ENCODE results near the gene EGR2. TPM values are rescaled to one million over a fixed set of nuclear protein-coding genes. Genes with fewer than 3 reads are reported as not detected.

Gene EGR2
- total RNA-seq, 1 experiment from 2014 or later = 0.92 TPM

DNA sequence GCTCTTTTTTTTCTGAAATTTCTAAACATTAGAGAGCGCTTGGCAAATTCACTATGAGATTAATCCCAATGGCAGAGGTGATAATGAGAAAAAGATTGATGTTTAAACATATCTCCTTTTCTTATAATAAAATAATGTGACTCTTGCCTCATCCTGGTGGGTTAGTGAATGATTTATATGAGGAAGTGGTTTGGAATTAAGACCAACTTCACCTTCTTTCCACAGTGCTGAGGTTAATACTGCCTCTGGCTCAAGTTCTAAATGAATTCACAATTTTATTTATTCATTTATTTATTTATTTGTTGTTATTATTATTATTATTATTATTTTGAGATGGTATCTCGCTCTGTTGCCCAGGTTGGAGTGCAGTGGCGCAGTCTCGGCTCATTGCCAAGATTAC lies 52.2 kb downstream of the EGR2 start:
- Mint-ChIP-seq H3K4me1 (peaks cover 27% of the 10 kb centered on the region), H3K9me3 (no peaks in the 10 kb centered on the region), H3K36me3 (no peaks in the 10 kb centered on the region), H3K27ac (no peak overlapping the region), H3K4me3 (no peak overlapping the region), H3K27me3 (ENCODE audit: low read depth) (no peaks in the 10 kb centered on the region; the same call in 1 of the 2 replicates)
- no peak for ATAC-seq
- TF ChIP-seq HMGA2 (CRISPR knock-in tag; IDR thresholded peaks at IDR 0.05) (peak; percentile 63; the same call in 1 of the 2 replicates), GTF2I (CRISPR knock-in tag; conservative IDR thresholded peaks at IDR 0.05) (no peak), ESRRA (CRISPR knock-in tag; IDR thresholded peaks at IDR 0.05; ENCODE audit: borderline replicate concordance) (no peak), FOXK1 (CRISPR knock-in tag; IDR thresholded peaks at IDR 0.05) (no peak)
- TF ChIP-seq, protein P1, sequence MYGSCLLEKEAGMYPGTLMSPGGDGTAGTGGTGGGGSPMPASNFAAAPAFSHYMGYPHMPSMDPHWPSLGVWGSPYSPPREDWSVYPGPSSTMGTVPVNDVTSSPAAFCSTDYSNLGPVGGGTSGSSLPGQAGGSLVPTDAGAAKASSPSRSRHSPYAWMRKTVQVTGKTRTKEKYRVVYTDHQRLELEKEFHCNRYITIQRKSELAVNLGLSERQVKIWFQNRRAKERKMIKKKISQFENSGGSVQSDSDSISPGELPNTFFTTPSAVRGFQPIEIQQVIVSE (CRISPR knock-in tag; IDR thresholded peaks at IDR 0.05; ENCODE audit: borderline replicate concordance) = no peak
- ChIA-PET CTCF (no interaction called here), POLR2A (no interaction called here)
- DNase-seq (ENCODE audit: low spot score) = no peak

DNA sequence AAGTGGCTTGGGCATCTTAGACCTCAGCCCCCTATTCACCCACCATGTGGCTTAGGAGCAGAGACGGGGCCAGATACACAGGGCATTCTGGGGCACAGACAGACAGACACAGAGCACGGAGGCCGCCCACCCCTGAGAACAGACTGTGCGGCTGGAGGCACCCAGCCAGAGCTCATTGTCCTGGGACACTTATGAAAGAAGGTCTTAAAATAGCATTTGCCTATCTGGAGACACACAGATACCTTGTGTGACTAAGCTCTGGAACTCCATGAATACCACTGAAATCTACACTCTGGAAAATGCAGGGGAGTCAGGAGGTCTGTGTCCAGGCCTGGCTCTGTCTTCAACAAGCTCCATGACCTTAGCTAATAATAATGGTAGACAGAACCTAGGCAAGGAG lies 53.0 kb downstream of the EGR2 start:
- peaks cover 25% of the 10 kb centered on the region for H3K4me1 Mint-ChIP-seq
- ATAC-seq (no peak), DNase-seq (ENCODE audit: low spot score) (no peak)
- no peaks in the 10 kb centered on the region for H3K36me3 Mint-ChIP-seq
- no peaks in the 10 kb centered on the region for H3K27me3 Mint-ChIP-seq (ENCODE audit: low read depth)
- POLR2A ChIA-PET = no interaction called here
- no peak overlapping the region for H3K4me3 Mint-ChIP-seq
- CTCF ChIA-PET = no interaction called here
- H3K27ac Mint-ChIP-seq = no peak overlapping the region
- H3K9me3 Mint-ChIP-seq = no peaks in the 10 kb centered on the region
- TF ChIP-seq NFYB (CRISPR knock-in tag; conservative IDR thresholded peaks at IDR 0.05; ENCODE audit: low read depth) = no peak
- TF ChIP-seq, protein P2, sequence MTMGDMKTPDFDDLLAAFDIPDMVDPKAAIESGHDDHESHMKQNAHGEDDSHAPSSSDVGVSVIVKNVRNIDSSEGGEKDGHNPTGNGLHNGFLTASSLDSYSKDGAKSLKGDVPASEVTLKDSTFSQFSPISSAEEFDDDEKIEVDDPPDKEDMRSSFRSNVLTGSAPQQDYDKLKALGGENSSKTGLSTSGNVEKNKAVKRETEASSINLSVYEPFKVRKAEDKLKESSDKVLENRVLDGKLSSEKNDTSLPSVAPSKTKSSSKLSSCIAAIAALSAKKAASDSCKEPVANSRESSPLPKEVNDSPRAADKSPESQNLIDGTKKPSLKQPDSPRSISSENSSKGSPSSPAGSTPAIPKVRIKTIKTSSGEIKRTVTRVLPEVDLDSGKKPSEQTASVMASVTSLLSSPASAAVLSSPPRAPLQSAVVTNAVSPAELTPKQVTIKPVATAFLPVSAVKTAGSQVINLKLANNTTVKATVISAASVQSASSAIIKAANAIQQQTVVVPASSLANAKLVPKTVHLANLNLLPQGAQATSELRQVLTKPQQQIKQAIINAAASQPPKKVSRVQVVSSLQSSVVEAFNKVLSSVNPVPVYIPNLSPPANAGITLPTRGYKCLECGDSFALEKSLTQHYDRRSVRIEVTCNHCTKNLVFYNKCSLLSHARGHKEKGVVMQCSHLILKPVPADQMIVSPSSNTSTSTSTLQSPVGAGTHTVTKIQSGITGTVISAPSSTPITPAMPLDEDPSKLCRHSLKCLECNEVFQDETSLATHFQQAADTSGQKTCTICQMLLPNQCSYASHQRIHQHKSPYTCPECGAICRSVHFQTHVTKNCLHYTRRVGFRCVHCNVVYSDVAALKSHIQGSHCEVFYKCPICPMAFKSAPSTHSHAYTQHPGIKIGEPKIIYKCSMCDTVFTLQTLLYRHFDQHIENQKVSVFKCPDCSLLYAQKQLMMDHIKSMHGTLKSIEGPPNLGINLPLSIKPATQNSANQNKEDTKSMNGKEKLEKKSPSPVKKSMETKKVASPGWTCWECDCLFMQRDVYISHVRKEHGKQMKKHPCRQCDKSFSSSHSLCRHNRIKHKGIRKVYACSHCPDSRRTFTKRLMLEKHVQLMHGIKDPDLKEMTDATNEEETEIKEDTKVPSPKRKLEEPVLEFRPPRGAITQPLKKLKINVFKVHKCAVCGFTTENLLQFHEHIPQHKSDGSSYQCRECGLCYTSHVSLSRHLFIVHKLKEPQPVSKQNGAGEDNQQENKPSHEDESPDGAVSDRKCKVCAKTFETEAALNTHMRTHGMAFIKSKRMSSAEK (CRISPR knock-in tag; IDR thresholded peaks at IDR 0.05; ENCODE audit: borderline replicate concordance) = no peak
- TF ChIP-seq, protein P3, sequence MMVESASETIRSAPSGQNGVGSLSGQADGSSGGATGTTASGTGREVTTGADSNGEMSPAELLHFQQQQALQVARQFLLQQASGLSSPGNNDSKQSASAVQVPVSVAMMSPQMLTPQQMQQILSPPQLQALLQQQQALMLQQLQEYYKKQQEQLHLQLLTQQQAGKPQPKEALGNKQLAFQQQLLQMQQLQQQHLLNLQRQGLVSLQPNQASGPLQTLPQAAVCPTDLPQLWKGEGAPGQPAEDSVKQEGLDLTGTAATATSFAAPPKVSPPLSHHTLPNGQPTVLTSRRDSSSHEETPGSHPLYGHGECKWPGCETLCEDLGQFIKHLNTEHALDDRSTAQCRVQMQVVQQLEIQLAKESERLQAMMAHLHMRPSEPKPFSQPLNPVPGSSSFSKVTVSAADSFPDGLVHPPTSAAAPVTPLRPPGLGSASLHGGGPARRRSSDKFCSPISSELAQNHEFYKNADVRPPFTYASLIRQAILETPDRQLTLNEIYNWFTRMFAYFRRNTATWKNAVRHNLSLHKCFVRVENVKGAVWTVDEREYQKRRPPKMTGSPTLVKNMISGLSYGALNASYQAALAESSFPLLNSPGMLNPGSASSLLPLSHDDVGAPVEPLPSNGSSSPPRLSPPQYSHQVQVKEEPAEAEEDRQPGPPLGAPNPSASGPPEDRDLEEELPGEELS (CRISPR knock-in tag; IDR thresholded peaks at IDR 0.05) = no peak
- TF ChIP-seq CBFB (CRISPR knock-in tag; IDR thresholded peaks at IDR 0.05; ENCODE audit: low read depth) = no peak
- no peak for TF ChIP-seq SOX15 (CRISPR knock-in tag; IDR thresholded peaks at IDR 0.05)
- TF ChIP-seq GTF2I (CRISPR knock-in tag; conservative IDR thresholded peaks at IDR 0.05) = no peak
- TF ChIP-seq ZNF232 (CRISPR knock-in tag; IDR thresholded peaks at IDR 0.05) = no peak
- TF ChIP-seq GRHL2 (CRISPR knock-in tag; IDR thresholded peaks at IDR 0.05; ENCODE audit: insufficient replicate concordance, severe bottlenecking) = no peak
- TF ChIP-seq, protein P4, sequence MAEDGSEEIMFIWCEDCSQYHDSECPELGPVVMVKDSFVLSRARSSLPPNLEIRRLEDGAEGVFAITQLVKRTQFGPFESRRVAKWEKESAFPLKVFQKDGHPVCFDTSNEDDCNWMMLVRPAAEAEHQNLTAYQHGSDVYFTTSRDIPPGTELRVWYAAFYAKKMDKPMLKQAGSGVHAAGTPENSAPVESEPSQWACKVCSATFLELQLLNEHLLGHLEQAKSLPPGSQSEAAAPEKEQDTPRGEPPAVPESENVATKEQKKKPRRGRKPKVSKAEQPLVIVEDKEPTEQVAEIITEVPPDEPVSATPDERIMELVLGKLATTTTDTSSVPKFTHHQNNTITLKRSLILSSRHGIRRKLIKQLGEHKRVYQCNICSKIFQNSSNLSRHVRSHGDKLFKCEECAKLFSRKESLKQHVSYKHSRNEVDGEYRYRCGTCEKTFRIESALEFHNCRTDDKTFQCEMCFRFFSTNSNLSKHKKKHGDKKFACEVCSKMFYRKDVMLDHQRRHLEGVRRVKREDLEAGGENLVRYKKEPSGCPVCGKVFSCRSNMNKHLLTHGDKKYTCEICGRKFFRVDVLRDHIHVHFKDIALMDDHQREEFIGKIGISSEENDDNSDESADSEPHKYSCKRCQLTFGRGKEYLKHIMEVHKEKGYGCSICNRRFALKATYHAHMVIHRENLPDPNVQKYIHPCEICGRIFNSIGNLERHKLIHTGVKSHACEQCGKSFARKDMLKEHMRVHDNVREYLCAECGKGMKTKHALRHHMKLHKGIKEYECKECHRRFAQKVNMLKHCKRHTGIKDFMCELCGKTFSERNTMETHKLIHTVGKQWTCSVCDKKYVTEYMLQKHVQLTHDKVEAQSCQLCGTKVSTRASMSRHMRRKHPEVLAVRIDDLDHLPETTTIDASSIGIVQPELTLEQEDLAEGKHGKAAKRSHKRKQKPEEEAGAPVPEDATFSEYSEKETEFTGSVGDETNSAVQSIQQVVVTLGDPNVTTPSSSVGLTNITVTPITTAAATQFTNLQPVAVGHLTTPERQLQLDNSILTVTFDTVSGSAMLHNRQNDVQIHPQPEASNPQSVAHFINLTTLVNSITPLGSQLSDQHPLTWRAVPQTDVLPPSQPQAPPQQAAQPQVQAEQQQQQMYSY (CRISPR knock-in tag; IDR thresholded peaks at IDR 0.05) = no peak
- TF ChIP-seq HMGA2 (CRISPR knock-in tag; IDR thresholded peaks at IDR 0.05) = no peak
- TF ChIP-seq, protein P5, sequence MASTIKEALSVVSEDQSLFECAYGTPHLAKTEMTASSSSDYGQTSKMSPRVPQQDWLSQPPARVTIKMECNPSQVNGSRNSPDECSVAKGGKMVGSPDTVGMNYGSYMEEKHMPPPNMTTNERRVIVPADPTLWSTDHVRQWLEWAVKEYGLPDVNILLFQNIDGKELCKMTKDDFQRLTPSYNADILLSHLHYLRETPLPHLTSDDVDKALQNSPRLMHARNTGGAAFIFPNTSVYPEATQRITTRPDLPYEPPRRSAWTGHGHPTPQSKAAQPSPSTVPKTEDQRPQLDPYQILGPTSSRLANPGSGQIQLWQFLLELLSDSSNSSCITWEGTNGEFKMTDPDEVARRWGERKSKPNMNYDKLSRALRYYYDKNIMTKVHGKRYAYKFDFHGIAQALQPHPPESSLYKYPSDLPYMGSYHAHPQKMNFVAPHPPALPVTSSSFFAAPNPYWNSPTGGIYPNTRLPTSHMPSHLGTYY (CRISPR knock-in tag; IDR thresholded peaks at IDR 0.05) = no peak
- no peak for TF ChIP-seq FOXJ3 (CRISPR knock-in tag; IDR thresholded peaks at IDR 0.05; ENCODE audit: borderline replicate concordance)
- no peak for TF ChIP-seq GABPB1 (CRISPR knock-in tag; IDR thresholded peaks at IDR 0.05)
- no peak for TF ChIP-seq NFATC4 (CRISPR knock-in tag; IDR thresholded peaks at IDR 0.05)
- no peak for TF ChIP-seq SMAD3 (CRISPR knock-in tag; IDR thresholded peaks at IDR 0.05; ENCODE audit: borderline replicate concordance)
- TF ChIP-seq NR2C2 (CRISPR knock-in tag; IDR thresholded peaks at IDR 0.05) = no peak
